ENCODE measurements around the gene PXDC1.

PXDC1 gene

GRCh38 chr6:3748208-3749066 is 3.1 kb downstream of the PXDC1 start:
- Histone ChIP-seq H3K4me2 (ENCODE audit: insufficient read depth, low read length, poor library complexity, severe bottlenecking) (no peak overlapping the region), H3K4me1 (ENCODE audit: control insufficient read depth in 2 of 2, insufficient read depth in 1 of 2, low read depth in 1 of 2, low read length in 2 of 2) (peaks cover 4 to 30% of the 10 kb centered on the region in 2 donors), H3K9ac (ENCODE audit: low read depth, low read length, poor library complexity) (no peak overlapping the region), H2AFZ (ENCODE audit: low read length) (no peak overlapping the region), H3K18ac (ENCODE audit: low read length) (no peak overlapping the region), H3K36me3 (replicated peaks in 1 of 2; ENCODE audit: control insufficient read depth in 2 of 2, insufficient read depth in 2 of 2, low read length in 2 of 2) (peaks cover 0 to 30% of the 10 kb centered on the region in 2 donors), H4K91ac (ENCODE audit: low read depth, low read length, poor library complexity) (no peak overlapping the region), H2BK120ac (ENCODE audit: low read depth, low read length) (no peak overlapping the region), H3K14ac (ENCODE audit: low read length) (no peak overlapping the region), H3K27me3 (ENCODE audit: control insufficient read depth in 3 of 3, insufficient read depth in 3 of 3, low read depth in 1 of 3, low read length in 3 of 3) (peaks cover 0 to 39% (median 5%) of the 10 kb centered on the region in 3 experiments), H3K4me3 (ENCODE audit: low read length in 2 of 2) (no peak overlapping the region), H4K8ac (ENCODE audit: low read depth, low read length) (no peak overlapping the region), H2AK5ac (ENCODE audit: low read depth, low read length) (no peak overlapping the region), H2BK12ac (ENCODE audit: low read length) (no peak overlapping the region), H3K9me3 (replicated peaks in 1 of 2; ENCODE audit: control insufficient read depth in 2 of 2, insufficient read depth in 1 of 2, low read depth in 1 of 2, low read length in 2 of 2) (peaks cover 0 to 3% of the 10 kb centered on the region in 2 donors), H3K79me1 (ENCODE audit: low read depth, low read length) (no peaks in the 10 kb centered on the region), H2BK5ac (ENCODE audit: low read length) (no peak overlapping the region), H3K23ac (ENCODE audit: low read depth, low read length, poor library complexity) (no peak overlapping the region), H3K4ac (ENCODE audit: low read length) (no peak overlapping the region), H2BK15ac (ENCODE audit: low read length) (no peak overlapping the region), H3K27ac (replicated peaks; ENCODE audit: low read length) (no peak overlapping the region)
- no CpG with 5 or more reads among the region's 12 CpGs for WGBS, 2 donors (ENCODE audit: extremely low coverage in 2 of 2, insufficient read length in 2 of 2, insufficient replicate concordance in 1 of 2)
- DNase-seq (ENCODE audit: low spot score) = peak; percentile 41

- Histone ChIP-seq H2BK120ac (ENCODE audit: low read depth, low read length) (peak overlapping the region; percentile 48), H3K27me3 (ENCODE audit: control insufficient read depth in 3 of 3, insufficient read depth in 3 of 3, low read depth in 1 of 3, low read length in 3 of 3) (peaks cover 0 to 27% (median 5%) of the 10 kb centered on the region in 3 experiments), H3K4me3 (ENCODE audit: low read length in 2 of 2) (no peak overlapping the region), H2BK5ac (ENCODE audit: low read length) (no peak overlapping the region), H2AFZ (ENCODE audit: low read length) (no peak overlapping the region), H2AK5ac (ENCODE audit: low read depth, low read length) (no peak overlapping the region), H3K9me3 (replicated peaks in 1 of 2; ENCODE audit: control insufficient read depth in 2 of 2, insufficient read depth in 1 of 2, low read depth in 1 of 2, low read length in 2 of 2) (no peaks in the 10 kb centered on the region), H2BK15ac (ENCODE audit: low read length) (no peak overlapping the region), H4K91ac (ENCODE audit: low read depth, low read length, poor library complexity) (no peak overlapping the region), H3K18ac (ENCODE audit: low read length) (no peak overlapping the region), H3K79me1 (ENCODE audit: low read depth, low read length) (no peaks in the 10 kb centered on the region), H2BK12ac (ENCODE audit: low read length) (no peak overlapping the region), H3K27ac (replicated peaks; ENCODE audit: low read length) (no peak overlapping the region), H3K23ac (ENCODE audit: low read depth, low read length, poor library complexity) (peak overlapping the region; percentile 13), H4K8ac (ENCODE audit: low read depth, low read length) (no peak overlapping the region), H3K36me3 (replicated peaks in 1 of 2; ENCODE audit: control insufficient read depth in 2 of 2, insufficient read depth in 2 of 2, low read length in 2 of 2) (peaks cover 0 to 30% of the 10 kb centered on the region in 2 donors), H3K4me1 (ENCODE audit: control insufficient read depth in 2 of 2, insufficient read depth in 1 of 2, low read depth in 1 of 2, low read length in 2 of 2) (peaks cover 4 to 35% of the 10 kb centered on the region in 2 donors), H3K4me2 (ENCODE audit: insufficient read depth, low read length, poor library complexity, severe bottlenecking) (no peak overlapping the region), H3K14ac (ENCODE audit: low read length) (no peak overlapping the region), H3K4ac (ENCODE audit: low read length) (no peak overlapping the region), H3K9ac (ENCODE audit: low read depth, low read length, poor library complexity) (no peak overlapping the region)
- WGBS, 2 donors (ENCODE audit: extremely low coverage in 2 of 2, insufficient read length in 2 of 2, insufficient replicate concordance in 1 of 2) = no CpG with 5 or more reads among the region's 12 CpGs
- no peak for DNase-seq (ENCODE audit: low spot score)
These were observed 4.3 kb downstream of the PXDC1 start for GRCh38 chr6:3747100-3747737.

GRCh38 chr6:3746696-3747095 is 4.8 kb downstream of the PXDC1 start:
- H3K4me2 ChIP-seq (ENCODE audit: insufficient read depth, low read length, poor library complexity, severe bottlenecking) = no peak overlapping the region
- no peak overlapping the region for H3K27ac ChIP-seq (replicated peaks; ENCODE audit: low read length)
- H3K9ac ChIP-seq (ENCODE audit: low read depth, low read length, poor library complexity) = no peak overlapping the region
- H3K4ac ChIP-seq (ENCODE audit: low read length) = no peak overlapping the region
- peak overlapping the region; percentile 13 for H3K23ac ChIP-seq (ENCODE audit: low read depth, low read length, poor library complexity)
- H3K14ac ChIP-seq (ENCODE audit: low read length) = no peak overlapping the region
- WGBS, 2 donors (ENCODE audit: extremely low coverage in 2 of 2, insufficient read length in 2 of 2, insufficient replicate concordance in 1 of 2) = no CpG with 5 or more reads among the region's 8 CpGs
- H3K27me3 ChIP-seq (ENCODE audit: control insufficient read depth in 3 of 3, insufficient read depth in 3 of 3, low read depth in 1 of 3, low read length in 3 of 3) = peaks cover 0 to 27% (median 5%) of the 10 kb centered on the region in 3 experiments
- H2AK5ac ChIP-seq (ENCODE audit: low read depth, low read length) = no peak overlapping the region
- H3K9me3 ChIP-seq (replicated peaks in 1 of 2; ENCODE audit: control insufficient read depth in 2 of 2, insufficient read depth in 1 of 2, low read depth in 1 of 2, low read length in 2 of 2) = no peaks in the 10 kb centered on the region
- H2BK15ac ChIP-seq (ENCODE audit: low read length) = no peak overlapping the region
- H3K4me3 ChIP-seq (ENCODE audit: low read length in 2 of 2) = no peak overlapping the region
- H2BK5ac ChIP-seq (ENCODE audit: low read length) = no peak overlapping the region
- no peak overlapping the region for H2BK12ac ChIP-seq (ENCODE audit: low read length)
- H3K79me1 ChIP-seq (ENCODE audit: low read depth, low read length) = no peaks in the 10 kb centered on the region
- peaks cover 0 to 30% of the 10 kb centered on the region in 2 donors for H3K36me3 ChIP-seq (replicated peaks in 1 of 2; ENCODE audit: control insufficient read depth in 2 of 2, insufficient read depth in 2 of 2, low read length in 2 of 2)
- H4K91ac ChIP-seq (ENCODE audit: low read depth, low read length, poor library complexity) = no peak overlapping the region
- no peak overlapping the region for H3K18ac ChIP-seq (ENCODE audit: low read length)
- H2BK120ac ChIP-seq (ENCODE audit: low read depth, low read length) = no peak overlapping the region
- DNase-seq (ENCODE audit: low spot score) = no peak
- no peak overlapping the region for H4K8ac ChIP-seq (ENCODE audit: low read depth, low read length)
- H2AFZ ChIP-seq (ENCODE audit: low read length) = no peak overlapping the region
- peaks cover 4 to 35% of the 10 kb centered on the region in 2 donors for H3K4me1 ChIP-seq (ENCODE audit: control insufficient read depth in 2 of 2, insufficient read depth in 1 of 2, low read depth in 1 of 2, low read length in 2 of 2)

DNA sequence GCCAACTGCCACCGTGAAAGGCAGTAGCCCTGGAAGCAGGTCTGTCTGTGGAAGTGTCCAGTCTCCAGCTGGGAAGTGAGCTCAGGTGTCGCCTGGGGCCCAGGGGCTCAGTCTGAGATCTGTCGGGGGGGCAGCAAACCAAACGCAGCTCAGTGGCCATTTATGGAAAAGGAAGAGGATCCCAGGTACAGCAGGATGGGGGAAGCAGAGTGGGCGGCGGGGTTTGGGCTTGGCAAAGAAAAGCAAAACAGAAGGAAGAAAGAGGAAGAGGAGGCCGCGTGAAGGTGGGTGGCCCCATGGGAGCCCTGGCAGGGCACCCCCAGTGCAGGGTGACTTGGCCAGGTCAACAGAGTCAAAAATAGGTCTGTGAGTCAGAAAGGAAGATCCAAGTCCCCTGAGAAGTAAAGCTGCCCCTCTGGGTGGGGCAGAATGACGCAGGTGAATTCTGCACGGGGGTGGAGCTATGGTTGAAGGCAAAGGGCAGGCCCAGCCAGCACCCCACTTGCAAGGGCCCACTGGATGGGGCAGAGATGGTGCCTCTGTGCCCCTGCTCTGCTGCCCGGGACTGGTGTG is 5.3 kb downstream of the PXDC1 start:
- Histone ChIP-seq H3K9me3 (replicated peaks in 1 of 2; ENCODE audit: control insufficient read depth in 2 of 2, insufficient read depth in 1 of 2, low read depth in 1 of 2, low read length in 2 of 2) (no peaks in the 10 kb centered on the region), H3K4me3 (ENCODE audit: low read length in 2 of 2) (no peak overlapping the region), H2AK5ac (ENCODE audit: low read depth, low read length) (no peak overlapping the region), H3K4ac (ENCODE audit: low read length) (no peak overlapping the region), H3K14ac (ENCODE audit: low read length) (no peak overlapping the region), H2BK5ac (ENCODE audit: low read length) (no peak overlapping the region), H3K23ac (ENCODE audit: low read depth, low read length, poor library complexity) (no peak overlapping the region), H4K8ac (ENCODE audit: low read depth, low read length) (no peak overlapping the region), H4K91ac (ENCODE audit: low read depth, low read length, poor library complexity) (no peak overlapping the region), H3K18ac (ENCODE audit: low read length) (no peak overlapping the region), H2BK12ac (ENCODE audit: low read length) (no peak overlapping the region), H3K4me1 (ENCODE audit: control insufficient read depth in 2 of 2, insufficient read depth in 1 of 2, low read depth in 1 of 2, low read length in 2 of 2) (peaks cover 4 to 35% of the 10 kb centered on the region in 2 donors), H3K27me3 (ENCODE audit: control insufficient read depth in 3 of 3, insufficient read depth in 3 of 3, low read depth in 1 of 3, low read length in 3 of 3) (peaks cover 0 to 28% (median 3%) of the 10 kb centered on the region in 3 experiments), H3K79me1 (ENCODE audit: low read depth, low read length) (no peaks in the 10 kb centered on the region), H3K36me3 (replicated peaks in 1 of 2; ENCODE audit: control insufficient read depth in 2 of 2, insufficient read depth in 2 of 2, low read length in 2 of 2) (peaks cover 0 to 34% of the 10 kb centered on the region in 2 donors), H2BK120ac (ENCODE audit: low read depth, low read length) (no peak overlapping the region), H2BK15ac (ENCODE audit: low read length) (no peak overlapping the region), H2AFZ (ENCODE audit: low read length) (no peak overlapping the region), H3K27ac (replicated peaks; ENCODE audit: low read length) (no peak overlapping the region), H3K4me2 (ENCODE audit: insufficient read depth, low read length, poor library complexity, severe bottlenecking) (no peak overlapping the region), H3K9ac (ENCODE audit: low read depth, low read length, poor library complexity) (no peak overlapping the region)
- DNase-seq (ENCODE audit: low spot score) = no peak
- no CpG with 5 or more reads among the region's 11 CpGs for WGBS, 2 donors (ENCODE audit: extremely low coverage in 2 of 2, insufficient read length in 2 of 2, insufficient replicate concordance in 1 of 2)
